ENCODE measurements around the gene TAS2R41.

The TAS2R41 gene

GRCh38 chr7:143492799-143493739 lies 15.4 kb downstream of the TAS2R41 start (continued):
- TF ChIP-seq ZNF704 (tag by site-specific recombination; IDR thresholded peaks at IDR 0.05) (no peak), ZSCAN5A (tag by site-specific recombination; IDR thresholded peaks at IDR 0.05) (no peak), OSR2 (tag by site-specific recombination; IDR thresholded peaks at IDR 0.05) (no peak)

- no peak overlapping the region for H3K4me3 ChIP-seq (ENCODE audit: low read depth, low read length)
- no peaks in the 10 kb centered on the region for H3K4me1 ChIP-seq (ENCODE audit: control insufficient read depth, insufficient read depth, low read length)
- H3K27ac ChIP-seq (ENCODE audit: extremely low read depth, low read depth, low read length): no peak overlapping the region
- no peak for TF ChIP-seq ZNF114 (tag by site-specific recombination; IDR thresholded peaks at IDR 0.05)
- TF ChIP-seq PRDM2 (tag by site-specific recombination; IDR thresholded peaks at IDR 0.05; ENCODE audit: borderline replicate concordance): no peak
- no peak for TF ChIP-seq ELK4 (IDR thresholded peaks at IDR 0.05; ENCODE audit: borderline replicate concordance, low read depth, low read length)
- POLR2A ChIA-PET: no interaction called here
- no peaks in the 10 kb centered on the region for H3K9me3 ChIP-seq (ENCODE audit: control insufficient read depth, insufficient read depth, low read depth, low read length)
- CTCF ChIA-PET: interaction anchor here (1.7 kb wide), 1 partner anchor 113 kb away, joined by 7 read pairs; no protein-coding TSS in a partner anchor
- no peaks in the 10 kb centered on the region for H3K36me3 ChIP-seq (ENCODE audit: control insufficient read depth in 2 of 2, insufficient read depth in 1 of 2, low read length in 2 of 2)
These were observed 16.1 kb downstream of the TAS2R41 start for GRCh38 chr7:143493751-143494150.

GRCh38 chr7:143494622-143495021 lies 16.9 kb downstream of the TAS2R41 start:
- ChIA-PET POLR2A (no interaction called here), CTCF (interaction anchor here (0.7 to 1.7 kb wide), 5 partner anchors 11 to 114 kb away, joined by 3 to 7 read pairs (median 3); no protein-coding TSS in a partner anchor)
- no peaks in the 10 kb centered on the region for H3K4me1 ChIP-seq (ENCODE audit: control insufficient read depth, insufficient read depth, low read length)
- no peak for TF ChIP-seq ZNF488 (tag by site-specific recombination; IDR thresholded peaks at IDR 0.05)
- TF ChIP-seq ZNF529 (tag by site-specific recombination; IDR thresholded peaks at IDR 0.05; ENCODE audit: insufficient replicate concordance): no peak
- no peak for TF ChIP-seq ZNF549 (tag by site-specific recombination; IDR thresholded peaks at IDR 0.05)
- TF ChIP-seq ZNF629 (tag by site-specific recombination; IDR thresholded peaks at IDR 0.05): no peak
- no peak for TF ChIP-seq PRDM10 (tag by site-specific recombination; IDR thresholded peaks at IDR 0.05)
- H3K36me3 ChIP-seq (ENCODE audit: control insufficient read depth in 2 of 2, insufficient read depth in 1 of 2, low read length in 2 of 2): no peaks in the 10 kb centered on the region
- H3K27ac ChIP-seq (ENCODE audit: extremely low read depth, low read depth, low read length): no peak overlapping the region
- H3K4me3 ChIP-seq (ENCODE audit: low read depth, low read length): no peak overlapping the region
- H3K9me3 ChIP-seq (ENCODE audit: control insufficient read depth, insufficient read depth, low read depth, low read length): no peaks in the 10 kb centered on the region
